HG03460 (cell line): ENCODE data around the gene CD79B.
"Not testable (repeated sequence)": the region's sequence is repeated elsewhere in the genome, so short reads cannot be mapped to it uniquely, and the experiment has no call there.

Experiments used
- ATAC-seq: cut with Tn5 transposase; IDR thresholded peaks from one replicate; pipeline ENCODE4 v1.9.1; 2021; ENCODE audit not compliant: unreplicated experiment

CD79B gene

DNA sequence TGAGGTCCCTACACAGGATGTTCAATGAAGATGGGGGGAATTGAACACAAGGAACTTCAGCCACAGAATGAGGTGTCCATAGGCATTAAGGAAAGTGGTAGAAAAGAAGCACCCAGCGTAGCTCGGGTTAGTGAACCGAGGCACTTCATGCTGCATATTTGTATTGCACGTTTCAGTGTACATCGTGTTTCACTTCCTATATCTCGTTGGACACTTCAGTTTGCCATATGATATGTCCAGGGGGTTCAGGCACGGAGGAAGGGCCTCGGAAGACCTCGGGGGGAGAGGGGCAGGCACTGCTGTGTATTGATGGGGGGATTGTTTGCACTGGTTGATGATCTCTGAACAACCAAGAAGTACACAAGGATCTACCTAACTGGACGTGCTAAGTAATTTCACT is 16.4 kb downstream of the CD79B start:
- ATAC-seq: not testable (repeated sequence)

DNA sequence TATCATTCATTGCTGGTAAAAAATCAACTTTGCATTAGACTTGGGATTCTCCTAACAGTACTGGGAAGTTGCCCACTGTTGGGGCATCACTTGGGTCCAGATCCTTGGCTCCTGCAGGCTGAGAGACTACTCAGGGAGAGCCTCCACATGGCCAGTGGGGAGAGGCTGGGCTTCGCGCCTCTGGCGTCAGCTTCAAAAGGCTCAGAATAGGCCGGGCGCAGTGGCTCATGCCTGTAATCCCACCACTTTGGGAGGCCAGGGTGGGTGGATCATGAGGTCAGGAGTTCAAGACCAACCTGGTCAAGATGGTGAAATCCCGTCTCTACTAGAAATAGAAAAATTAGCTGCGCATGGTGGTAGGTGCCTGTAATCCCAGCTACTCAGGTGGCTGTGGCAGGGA is 17.7 kb downstream of the CD79B start:
- no peak for ATAC-seq

DNA sequence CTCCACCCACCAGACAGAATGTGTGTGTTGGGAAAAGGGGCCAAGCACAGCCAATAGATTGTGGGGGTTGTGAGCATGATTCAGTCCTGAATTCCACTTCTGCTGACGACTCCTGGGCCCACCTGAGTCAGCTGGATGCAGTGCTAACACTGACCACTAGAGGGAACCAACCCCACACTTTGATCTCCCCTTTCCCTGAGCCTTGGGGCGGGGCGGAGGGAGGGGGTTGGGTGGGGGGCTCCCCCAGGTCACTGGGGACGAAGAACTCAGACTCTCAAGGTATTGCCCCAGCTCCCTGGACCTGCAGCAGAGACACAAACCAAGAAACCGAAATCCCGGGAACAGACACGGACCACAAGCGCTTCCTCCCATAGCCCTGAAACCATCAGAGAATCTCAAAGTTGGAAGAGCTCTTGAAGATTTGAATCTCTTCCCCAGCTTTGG is 20.5 kb downstream of the CD79B start:
- no peak for ATAC-seq

DNA sequence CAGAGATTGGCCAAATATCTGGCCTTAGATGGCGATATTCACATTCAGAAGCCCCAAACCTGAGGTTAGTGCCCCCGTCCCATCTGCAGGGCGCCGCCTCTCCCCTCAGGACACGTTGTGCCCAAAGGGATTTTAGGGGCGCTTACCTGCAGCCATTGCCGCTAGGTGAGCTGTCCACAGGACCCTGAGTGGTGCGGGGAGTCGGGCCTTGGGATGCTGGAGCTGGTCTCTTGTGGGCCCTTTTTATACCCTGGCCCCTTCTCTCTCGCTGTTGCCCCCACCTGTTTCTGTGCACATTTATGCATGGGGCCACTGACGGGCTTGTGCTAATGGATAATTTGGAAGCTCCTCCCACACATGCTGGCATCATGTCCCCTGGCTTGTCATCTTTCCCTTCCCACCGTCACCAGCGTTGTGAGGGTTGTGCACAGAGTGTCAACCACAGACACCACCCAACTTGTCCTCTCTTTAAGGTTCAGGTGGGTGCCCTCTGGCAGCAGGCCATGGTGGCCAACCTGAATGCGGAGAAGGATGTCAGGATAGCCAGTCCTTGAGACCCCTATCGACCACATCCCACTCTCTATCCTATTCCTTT is 21.0 kb downstream of the CD79B start, which contains the start of gene CSHL1:
CSHL1 (minus strand) TSS at position 218 of the 595 bp plus-strand sequence; CDS start at position 156, 62 bp downstream.
- no peak for ATAC-seq

DNA sequence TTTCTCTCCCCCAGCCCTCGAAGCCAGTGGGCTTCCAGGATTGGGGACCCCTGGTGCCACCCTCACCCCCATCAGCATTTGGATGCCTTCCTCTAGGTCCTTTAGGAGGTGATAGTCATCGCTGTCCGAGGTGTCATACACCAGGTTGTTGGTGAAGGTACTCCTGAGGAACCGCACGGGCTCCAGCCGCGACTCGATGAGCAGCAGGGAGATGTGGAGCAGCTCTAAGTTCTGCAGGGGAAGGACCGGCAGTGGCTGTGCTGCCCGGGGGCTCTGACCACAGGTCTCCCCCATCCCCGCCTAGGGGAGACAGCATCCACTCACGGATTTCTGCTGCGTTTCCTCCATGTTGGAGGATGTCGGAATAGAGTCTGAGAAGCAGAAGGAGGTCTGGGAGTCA is 22.0 kb downstream of the CD79B start:
- ATAC-seq: no peak

DNA sequence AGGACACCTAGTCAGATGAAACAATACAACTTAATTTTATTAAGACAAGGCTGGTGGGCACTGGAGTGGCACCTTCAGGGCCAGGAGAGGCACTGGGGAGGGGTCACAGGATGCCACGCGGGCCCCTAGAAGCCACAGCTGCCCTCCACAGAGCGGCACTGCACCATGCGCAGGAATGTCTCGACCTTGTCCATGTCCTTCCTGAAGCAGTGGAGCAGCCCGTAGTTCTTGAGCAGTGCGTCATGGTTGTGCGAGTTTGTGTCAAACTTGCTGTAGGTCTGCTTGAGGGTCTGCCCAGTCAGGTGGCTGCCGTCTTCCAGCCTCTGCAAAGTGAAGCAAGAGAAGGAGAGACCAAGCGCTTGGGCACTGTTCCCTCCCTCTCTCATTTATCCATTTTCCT is 22.5 kb downstream of the CD79B start:
- ATAC-seq: not testable (repeated sequence)

DNA sequence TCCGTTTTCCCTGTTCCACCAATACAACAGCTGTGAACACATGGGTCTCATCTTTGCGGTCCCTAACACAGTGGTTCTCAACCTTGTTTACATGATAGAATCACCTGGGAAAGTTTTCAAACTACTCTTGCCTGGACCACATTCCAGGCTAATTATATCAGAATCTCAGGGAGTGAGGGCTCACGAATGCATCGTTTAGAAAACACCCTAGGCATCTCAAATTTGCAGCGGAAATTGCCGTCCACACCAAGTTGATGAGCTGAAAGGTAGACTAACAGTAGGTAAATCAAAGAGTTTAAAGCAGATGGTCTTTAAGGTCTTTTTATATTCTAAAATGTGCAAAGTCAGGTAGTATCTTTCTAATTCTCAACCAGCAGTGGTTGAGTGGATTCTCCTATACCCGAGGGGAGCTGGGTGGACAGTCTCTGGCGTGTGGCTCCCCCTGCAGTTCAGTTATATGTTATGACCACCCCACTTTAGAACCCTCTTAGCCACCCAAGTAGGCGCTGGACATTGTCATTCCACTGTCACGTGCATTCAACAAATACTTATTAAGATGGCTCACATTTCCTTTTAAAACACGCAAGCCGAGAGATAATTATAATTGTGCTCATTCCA is 24.9 kb downstream of the CD79B start:
- not testable (repeated sequence) for ATAC-seq

DNA sequence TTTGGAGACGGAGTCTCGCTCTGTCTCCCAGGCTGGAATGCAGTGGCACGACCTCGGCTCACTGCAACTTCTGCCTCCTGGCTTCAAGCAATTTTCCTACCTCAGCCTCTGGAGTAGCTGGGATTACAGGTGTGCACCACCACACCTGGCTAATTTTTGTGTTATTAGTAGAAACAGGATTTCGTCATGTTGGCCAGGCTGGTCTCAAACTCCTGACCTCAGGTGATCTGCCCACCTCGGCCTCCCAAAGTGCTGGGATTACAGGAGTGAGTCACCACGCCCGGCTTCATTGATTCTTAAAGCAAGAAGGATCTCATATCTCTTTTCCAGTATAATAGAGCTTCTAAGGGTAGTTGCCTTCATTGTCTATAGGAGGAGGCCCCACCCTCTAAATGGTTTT is 27.3 kb downstream of the CD79B start:
- ATAC-seq: not testable (repeated sequence)

DNA sequence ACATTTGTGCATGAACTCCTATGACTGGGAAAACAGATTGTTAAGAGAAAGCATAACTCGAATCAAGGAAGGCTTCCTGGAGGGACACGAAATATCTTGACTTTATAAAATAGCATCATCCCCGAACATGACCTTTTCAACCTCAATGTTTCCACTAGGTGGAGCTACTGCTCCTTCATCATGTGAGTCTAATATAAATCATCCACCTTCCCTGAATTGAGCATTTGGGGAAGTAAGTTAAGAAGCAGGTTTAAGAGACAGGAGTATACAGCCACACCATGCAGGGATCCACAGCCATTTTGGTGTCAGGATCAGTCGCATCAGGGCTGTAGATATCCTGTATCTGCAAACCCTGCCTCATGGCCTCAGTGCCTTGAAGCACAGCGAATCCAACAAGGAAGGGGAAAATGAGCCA is 28.3 kb downstream of the CD79B start:
- not testable (repeated sequence) for ATAC-seq

DNA sequence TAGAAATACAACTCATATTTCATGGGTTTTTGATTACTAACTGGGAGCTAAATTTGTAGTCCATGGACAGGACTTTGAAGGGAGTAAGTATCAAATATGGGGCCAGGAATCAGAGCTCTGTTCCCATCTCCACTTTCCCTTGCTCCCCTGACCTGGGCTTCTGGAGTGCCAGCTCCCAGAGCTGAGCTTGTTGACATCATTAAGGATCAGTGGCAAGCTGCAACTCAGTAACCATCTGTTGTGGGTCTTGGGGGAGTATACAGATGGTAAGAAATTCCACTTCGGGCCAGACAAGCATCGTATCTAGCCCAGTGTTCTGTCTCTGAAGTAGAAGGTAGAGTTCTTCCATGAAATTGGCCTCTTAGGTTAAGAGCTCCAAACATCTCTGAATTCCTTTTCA is 30.2 kb downstream of the CD79B start:
- ATAC-seq: not testable (repeated sequence)

DNA sequence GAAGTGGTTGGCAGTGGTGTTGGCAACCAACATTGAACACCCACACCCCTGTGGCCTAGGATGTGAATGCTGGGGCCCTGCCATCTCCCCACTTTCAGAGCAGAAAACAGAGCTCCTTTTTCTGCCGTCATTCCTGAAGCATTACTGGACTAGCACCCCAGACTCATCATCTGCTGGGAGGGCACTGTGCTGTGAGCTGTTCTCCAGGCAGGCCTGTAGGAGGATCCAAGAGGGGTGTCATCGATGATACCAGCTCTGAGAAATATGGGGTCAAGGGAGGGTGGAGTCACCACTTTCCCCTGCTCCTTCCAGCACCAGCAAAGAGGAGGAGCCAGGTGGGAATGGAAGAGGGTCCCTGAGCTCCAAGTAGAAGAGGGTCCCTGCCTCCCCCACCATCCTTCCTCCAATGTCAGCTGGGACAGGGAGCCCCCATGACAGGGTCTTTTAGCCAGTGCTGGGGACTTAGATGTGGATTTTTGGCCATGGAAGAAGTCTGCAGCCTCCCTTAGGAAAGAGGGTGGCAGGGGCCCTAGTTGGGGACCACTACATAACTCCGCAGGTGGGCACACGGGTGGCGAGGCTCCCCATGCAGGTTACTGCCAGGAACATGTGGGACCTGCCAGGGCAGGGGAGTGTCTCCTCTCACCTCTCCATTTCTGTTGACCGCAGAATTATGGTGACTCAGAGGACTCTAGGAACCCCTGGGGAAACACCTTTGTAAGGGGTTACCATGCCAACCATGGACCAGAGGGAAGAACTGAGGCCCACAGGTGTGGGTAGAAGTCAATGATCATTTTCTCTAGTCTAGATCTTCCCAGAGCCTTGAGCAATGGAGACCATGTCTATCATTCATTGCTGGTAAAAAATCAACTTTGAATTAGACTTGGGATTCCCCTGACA is 33.0 kb downstream of the CD79B start:
- not testable (repeated sequence) for ATAC-seq

DNA sequence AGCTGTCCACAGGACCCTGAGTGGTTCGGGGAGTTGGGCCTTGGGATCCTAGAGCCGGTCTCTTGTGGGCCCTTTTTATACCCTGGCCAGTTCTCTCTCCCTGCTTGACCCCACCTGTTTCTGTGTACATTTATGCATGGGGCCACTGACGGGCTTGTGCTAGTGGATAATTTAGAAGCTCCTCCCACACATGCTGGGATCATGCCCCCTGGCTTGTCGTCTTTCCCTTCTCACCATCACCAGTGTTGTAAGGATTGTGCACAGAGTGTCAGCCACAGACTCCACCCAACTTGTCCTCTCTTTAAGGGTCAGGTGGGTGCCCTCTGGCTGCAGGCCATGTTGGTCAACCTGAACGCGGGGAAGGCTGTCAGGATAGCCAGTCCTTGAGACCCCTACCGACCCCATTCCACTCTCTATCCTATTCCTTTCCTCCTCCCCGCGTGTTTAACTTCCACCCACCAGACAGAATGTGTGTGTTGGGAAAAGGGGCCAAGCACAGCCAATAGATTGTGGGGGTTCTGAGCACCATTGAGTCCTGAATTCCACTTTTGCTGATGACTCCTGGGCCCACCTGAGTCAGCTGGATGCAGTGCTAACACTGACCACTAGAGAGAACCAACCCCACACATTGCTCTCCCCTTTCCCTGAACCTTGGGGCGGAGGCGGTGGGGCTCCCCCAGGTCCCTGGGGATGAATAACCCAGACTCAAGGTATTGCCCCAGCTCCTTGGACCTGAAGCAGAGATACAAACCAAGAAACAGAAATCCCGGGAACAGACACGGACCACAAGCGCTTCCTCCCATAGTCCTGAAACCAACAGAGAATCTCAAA is 35.4 kb downstream of the CD79B start, which contains the start of gene CSH1:
CSH1 (minus strand) TSS at position 51 of the 831 bp plus-strand sequence. CDS start 63 bp downstream, outside the sequence.
- not testable (repeated sequence) for ATAC-seq

DNA sequence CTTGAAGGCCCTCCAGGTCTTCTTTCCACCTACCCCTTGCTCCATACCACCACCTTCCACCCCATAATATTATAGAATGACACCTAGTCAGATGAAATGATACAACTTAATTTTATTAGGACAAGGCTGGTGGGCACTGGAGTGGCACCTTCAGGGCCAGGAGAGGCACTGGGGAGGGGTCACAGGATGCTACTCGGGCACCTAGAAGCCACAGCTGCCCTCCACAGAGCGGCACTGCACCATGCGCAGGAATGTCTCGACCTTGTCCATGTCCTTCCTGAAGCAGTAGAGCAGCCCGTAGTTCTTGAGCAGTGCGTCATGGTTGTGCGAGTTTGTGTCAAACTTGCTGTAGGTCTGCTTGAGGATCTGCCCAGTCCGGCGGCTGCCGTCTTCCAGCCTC is 37.3 kb downstream of the CD79B start:
- ATAC-seq: not testable (repeated sequence)

DNA sequence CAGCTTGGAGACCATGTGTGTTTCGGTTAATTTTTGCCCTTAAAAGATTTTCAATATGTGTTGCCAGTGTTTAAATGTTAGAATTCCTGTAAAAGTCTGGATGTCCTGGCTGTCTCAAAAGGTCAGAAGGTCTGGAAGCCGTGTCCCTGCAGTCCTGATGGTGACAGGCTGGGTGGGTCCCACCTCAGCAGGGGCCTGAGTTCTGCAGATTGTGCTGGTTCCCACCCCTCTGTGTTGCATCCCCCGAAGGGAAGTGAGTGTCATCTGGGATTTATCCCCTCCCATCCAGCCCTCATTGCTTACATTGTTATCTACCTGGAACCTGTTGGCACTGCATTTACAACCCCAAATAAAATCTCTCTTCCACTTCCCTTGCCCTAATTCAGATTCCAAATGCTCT is 38.1 kb downstream of the CD79B start:
- not testable (repeated sequence) for ATAC-seq

DNA sequence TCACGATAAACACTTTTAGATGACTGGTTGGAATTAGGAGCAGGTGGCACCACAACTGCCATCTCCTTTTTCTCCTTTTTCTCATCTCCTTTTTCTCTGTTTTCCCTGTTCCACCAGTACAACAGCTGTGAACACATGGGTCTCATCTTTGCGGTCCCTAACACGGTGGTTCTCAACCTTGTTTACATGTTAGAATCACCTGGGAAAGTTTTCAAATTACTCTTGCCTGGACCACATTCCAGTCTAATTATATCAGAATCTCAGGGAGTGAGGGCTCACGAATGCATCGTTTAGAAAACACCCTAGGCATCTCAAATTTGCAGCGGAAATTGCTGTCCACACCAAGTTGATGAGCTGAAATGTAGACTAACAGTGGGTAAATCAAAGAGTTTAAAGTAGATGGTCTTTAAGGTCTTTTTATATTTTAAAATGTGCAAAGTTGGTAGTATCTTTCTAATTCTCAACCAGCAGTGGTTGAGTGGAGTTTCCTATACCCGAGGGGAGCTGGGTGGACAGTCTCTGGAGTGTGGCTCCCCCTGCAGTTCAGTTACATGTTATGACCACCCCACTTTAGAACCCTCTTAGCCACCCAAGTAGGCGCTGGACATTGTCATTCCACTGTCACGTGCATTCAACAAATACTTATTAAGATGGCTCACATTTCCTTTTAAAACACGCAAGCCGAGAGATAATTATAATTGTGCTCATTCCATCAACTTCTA is 39.7 kb downstream of the CD79B start:
- ATAC-seq: not testable (repeated sequence)

DNA sequence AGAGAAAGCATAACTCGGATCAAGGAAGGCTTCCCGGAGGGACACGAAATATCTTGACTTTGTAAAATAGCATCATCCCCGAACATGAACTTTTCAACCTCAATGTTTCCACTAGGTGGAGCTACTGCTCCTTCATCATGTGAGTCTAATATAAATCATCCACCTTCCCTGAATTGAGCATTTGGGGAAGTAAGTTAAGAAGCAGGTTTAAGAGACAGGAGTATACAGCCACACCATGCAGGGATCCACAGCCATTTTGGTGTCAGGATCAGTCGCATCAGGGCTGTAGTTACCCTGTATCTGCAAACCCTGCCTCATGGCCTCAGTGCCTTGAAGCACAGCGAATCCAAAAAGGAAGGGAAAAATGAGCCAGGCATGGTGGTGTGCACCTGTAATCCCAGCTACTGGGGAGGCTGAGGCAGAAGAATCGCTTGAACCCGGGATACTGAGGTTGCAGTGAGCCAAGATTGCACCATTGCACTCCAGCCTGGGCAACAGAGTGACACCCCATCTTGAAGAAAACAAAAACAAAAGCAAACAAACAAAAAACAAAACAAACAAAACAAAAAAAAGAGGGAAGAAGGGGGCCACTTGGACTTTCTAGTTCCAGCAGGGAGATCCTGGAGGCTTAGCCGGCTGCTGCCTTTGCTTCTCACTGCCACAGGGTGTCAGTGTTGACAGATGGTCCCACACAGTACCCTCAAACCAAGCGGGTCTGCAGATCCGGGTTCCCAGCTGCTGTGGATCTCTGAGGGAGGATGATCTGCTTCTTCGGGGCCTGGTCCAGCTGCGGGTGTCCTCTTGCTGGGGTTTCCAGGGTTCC is 42.9 kb downstream of the CD79B start:
- ATAC-seq: not testable (repeated sequence)

DNA sequence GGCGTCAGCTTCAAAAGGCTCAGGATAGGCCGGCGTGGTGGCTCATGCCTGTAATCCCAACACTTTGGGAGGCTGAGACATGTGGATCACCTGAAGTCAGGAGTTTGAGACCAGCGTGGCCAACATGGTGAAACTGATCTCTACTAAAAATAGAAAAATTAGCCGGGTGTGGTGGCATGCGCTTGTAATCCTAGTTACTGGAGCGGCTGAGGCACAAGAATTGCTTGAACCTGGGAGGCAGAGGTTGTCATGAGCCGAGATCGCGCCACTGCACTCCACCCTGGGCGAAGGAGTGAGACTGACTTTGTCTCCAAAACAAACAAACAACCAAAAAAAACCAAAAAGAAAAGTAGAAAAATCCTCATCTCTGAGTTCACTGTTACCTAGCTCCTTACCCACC is 47.0 kb downstream of the CD79B start:
- ATAC-seq: not testable (repeated sequence)

DNA sequence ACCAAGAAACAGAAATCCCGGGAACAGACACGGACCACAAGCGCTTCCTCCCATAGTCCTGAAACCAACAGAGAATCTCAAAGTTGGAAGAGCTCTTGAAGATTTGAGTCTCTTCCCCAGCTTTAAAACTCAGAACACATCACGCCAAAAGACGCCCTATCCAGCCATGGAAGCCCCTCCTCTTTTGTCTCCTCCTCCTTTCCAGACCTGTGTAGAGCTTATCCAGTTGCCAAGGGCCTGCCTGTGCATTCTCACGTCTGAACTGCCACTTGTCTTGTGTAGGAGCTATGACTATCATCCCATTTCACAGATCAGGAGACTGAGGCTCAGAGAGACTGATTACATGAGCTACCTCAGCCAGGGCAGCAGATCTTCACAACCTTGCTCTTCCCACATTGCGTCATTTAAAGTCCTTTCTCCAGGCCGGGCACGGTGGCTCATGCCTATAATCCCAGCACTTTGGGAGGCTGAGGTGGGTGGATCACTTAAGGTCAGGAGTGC is 49.5 kb downstream of the CD79B start:
- ATAC-seq: not testable (repeated sequence)
